ENCODE measurements around the gene ATF7IP2.

- no peak for TF ChIP-seq HNF4G (IDR thresholded peaks at IDR 0.05)
- no peak for TF ChIP-seq CTCF (IDR thresholded peaks at IDR 0.05; ENCODE audit: low read depth, low read length, missing input control)
- TF ChIP-seq REST (IDR thresholded peaks at IDR 0.05): no peak
Observed at GRCh38 chr16:10517868-10518267, 132.0 kb downstream of the ATF7IP2 start.
